A673 (cell line): ENCODE measurements around the gene PTH1R.

Experiments used
- EZH2 ChIP-seq: fragments of 200-600 bp; sonication (generic); IDR thresholded peaks from 2 replicates; pipeline ENCODE4 v1.6.1; 2017; ENCODE audit warnings: borderline replicate concordance, low read depth, mild to moderate bottlenecking, mixed read lengths, antibody characterized with exemption, low read length; ENCODE audit not compliant: poor library complexity, severe bottlenecking
- TF ChIP-seq, protein P1 (sequence below): fragments of 300-800, 200-600 bp; sonication (generic); conservative IDR thresholded peaks from 2 replicates; pipeline ENCODE4 v1.5.1; 2017; ENCODE audit warnings: low read depth, mild to moderate bottlenecking, antibody characterized with exemption, low read length, moderate library complexity, mixed read lengths

DNA sequence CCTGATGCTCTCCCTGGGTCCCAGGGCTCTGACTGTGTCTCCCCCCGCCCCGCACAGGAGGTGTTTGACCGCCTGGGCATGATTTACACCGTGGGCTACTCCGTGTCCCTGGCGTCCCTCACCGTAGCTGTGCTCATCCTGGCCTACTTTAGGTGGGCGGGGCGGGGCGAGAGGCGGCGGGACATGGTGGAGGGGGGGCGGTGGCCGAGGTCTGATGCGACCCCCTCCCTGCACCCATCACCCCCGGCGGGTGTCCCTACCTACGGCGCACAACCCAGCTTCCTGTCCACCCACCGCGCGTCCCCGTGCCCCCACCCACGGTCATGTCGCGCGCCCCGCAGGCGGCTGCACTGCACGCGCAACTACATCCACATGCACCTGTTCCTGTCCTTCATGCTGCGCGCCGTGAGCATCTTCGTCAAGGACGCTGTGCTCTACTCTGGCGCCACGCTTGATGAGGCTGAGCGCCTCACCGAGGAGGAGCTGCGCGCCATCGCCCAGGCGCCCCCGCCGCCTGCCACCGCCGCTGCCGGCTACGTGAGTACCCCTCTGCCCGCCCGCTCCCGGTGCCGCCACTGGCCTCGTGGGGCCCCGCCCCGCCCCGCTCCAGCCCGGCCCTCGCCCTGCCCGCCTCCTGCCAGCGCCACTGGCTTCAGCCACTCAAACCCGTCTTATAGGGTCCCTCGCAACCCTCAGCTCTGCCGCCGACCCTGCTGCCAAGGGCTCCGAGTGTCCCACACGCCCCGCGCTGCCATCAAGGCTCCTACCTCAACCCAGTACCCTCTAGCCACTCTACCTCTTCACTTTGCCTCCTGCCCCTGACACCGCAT is 21.0 kb downstream of the PTH1R start:
- TF ChIP-seq, protein P1, sequence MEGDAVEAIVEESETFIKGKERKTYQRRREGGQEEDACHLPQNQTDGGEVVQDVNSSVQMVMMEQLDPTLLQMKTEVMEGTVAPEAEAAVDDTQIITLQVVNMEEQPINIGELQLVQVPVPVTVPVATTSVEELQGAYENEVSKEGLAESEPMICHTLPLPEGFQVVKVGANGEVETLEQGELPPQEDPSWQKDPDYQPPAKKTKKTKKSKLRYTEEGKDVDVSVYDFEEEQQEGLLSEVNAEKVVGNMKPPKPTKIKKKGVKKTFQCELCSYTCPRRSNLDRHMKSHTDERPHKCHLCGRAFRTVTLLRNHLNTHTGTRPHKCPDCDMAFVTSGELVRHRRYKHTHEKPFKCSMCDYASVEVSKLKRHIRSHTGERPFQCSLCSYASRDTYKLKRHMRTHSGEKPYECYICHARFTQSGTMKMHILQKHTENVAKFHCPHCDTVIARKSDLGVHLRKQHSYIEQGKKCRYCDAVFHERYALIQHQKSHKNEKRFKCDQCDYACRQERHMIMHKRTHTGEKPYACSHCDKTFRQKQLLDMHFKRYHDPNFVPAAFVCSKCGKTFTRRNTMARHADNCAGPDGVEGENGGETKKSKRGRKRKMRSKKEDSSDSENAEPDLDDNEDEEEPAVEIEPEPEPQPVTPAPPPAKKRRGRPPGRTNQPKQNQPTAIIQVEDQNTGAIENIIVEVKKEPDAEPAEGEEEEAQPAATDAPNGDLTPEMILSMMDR = no peak
- no peak for TF ChIP-seq EZH2
